GM12878 (cell line): ENCODE results near the gene NIPAL3.

Experiments
- EP300 ChIP-seq, 2 experiments: fragments of 150-350 bp in 1 of 2; IDR thresholded peaks; 2 replicates each; pipeline ENCODE4 v1.6.1; 2011 to 2012; ENCODE audit warnings: low read depth in 2 of 2, low read length in 2 of 2, borderline replicate concordance in 1 of 2, improper control_type of control experiment in 1 of 2, inconsistent platforms in 1 of 2; ENCODE audit not compliant: control insufficient read depth in 1 of 2
- JUND ChIP-seq: IDR thresholded peaks from 2 replicates; pipeline ENCODE4 v1.6.1; 2012; ENCODE audit warnings: low read depth, mild to moderate bottlenecking, low read length, improper control_type of control experiment, moderate library complexity
- KAT2A ChIP-seq: conservative IDR thresholded peaks from 2 replicates; pipeline ENCODE4 v1.6.1; 2011; ENCODE audit warnings: low read depth, low read length; ENCODE audit not compliant: control insufficient read depth
- MEF2A ChIP-seq: IDR thresholded peaks from 2 replicates; pipeline ENCODE4 v1.6.1; 2011; ENCODE audit warnings: low read depth, mild to moderate bottlenecking, low read length, moderate library complexity; ENCODE audit not compliant: insufficient read depth
- POLR2A ChIP-seq: IDR thresholded peaks from 2 replicates; pipeline ENCODE4 v1.6.1; 2011; ENCODE audit warnings: low read depth, mild to moderate bottlenecking, low read length
- POLR2AphosphoS5 ChIP-seq: IDR thresholded peaks from 2 replicates; pipeline ENCODE4 v1.6.1; 2011; ENCODE audit warnings: mild to moderate bottlenecking, low read length, inconsistent platforms
- STAT1 ChIP-seq: fragments of 450-650 bp; conservative IDR thresholded peaks from 2 replicates; pipeline ENCODE4 v1.6.1; 2014; ENCODE audit warnings: antibody characterized with exemption, mild to moderate bottlenecking
- TAF1 ChIP-seq: IDR thresholded peaks from 2 replicates; pipeline ENCODE4 v1.6.1; 2011; ENCODE audit warnings: mild to moderate bottlenecking, low read depth, low read length, borderline replicate concordance
- TCF3 ChIP-seq: IDR thresholded peaks from 2 replicates; pipeline ENCODE4 v1.6.1; 2012; ENCODE audit warnings: low read depth, mild to moderate bottlenecking, low read length, borderline replicate concordance; ENCODE audit not compliant: insufficient read depth
- TF ChIP-seq, protein P1 (sequence below), 3 experiments: IDR thresholded peaks in 2 of 3; conservative IDR thresholded peaks in 1 of 3; 2 replicates each; pipeline ENCODE4 v1.5.1; 2011; ENCODE audit warnings: low read depth in 3 of 3, low read length in 3 of 3, mild to moderate bottlenecking in 3 of 3, control low read depth in 2 of 3, moderate library complexity in 2 of 3, inconsistent platforms in 1 of 3, mixed read lengths in 1 of 3; ENCODE audit not compliant: control insufficient read depth in 2 of 3, insufficient read depth in 1 of 3; ENCODE audit errors: extremely low read depth in 1 of 3

DNA sequence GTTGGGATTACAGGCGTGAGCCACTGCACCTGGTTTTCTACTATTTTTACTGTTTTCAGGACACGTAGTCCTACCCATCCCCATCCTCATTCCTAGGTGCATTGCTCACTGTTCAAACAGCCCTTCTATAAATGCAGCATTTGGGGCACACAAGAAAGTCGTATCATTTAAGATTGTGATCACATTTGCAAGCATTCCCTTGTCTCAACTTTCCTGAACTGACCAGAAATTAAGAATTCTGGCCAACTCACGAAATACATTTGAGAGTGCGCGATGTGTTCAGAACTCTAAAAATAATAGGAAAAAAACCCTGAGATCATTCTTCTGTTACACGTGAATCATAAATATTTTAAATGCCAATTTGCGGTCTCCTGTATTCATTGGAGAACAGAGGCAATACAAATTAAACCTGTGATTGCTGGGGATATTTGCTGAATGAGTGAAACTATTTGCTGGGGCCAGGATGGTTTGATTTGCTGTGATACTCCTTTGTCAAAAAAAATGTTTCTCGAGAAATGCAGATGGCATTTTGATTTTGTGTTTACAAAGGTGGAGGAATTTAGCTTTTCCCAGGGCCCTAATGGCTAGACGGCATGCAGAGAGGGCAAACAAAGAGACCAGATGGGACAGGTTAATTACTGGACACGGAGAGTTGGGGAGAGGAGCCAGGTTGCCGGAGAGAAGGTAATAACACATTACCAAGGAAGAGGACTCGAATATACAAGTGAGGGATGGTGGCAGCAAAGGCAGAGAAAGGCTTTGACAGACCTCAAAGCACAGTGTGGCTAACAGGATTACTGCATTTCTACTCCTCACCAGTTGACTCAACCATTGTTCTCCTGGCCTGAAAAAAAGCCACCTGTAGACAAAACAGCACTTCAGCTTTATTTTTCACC, 40.5 kb upstream of the NIPAL3 start:
- TF ChIP-seq TCF3 (no peak), POLR2A (no peak), JUND (no peak), TAF1 (no peak), MEF2A (no peak), EP300 (IDR thresholded peaks at IDR 0.05; ENCODE audit: borderline replicate concordance in 1 of 2, control insufficient read depth in 1 of 2, low read depth in 2 of 2, low read length in 2 of 2) (no peak), STAT1 (no peak), POLR2AphosphoS5 (no peak), KAT2A (no peak)
- TF ChIP-seq, protein P1, sequence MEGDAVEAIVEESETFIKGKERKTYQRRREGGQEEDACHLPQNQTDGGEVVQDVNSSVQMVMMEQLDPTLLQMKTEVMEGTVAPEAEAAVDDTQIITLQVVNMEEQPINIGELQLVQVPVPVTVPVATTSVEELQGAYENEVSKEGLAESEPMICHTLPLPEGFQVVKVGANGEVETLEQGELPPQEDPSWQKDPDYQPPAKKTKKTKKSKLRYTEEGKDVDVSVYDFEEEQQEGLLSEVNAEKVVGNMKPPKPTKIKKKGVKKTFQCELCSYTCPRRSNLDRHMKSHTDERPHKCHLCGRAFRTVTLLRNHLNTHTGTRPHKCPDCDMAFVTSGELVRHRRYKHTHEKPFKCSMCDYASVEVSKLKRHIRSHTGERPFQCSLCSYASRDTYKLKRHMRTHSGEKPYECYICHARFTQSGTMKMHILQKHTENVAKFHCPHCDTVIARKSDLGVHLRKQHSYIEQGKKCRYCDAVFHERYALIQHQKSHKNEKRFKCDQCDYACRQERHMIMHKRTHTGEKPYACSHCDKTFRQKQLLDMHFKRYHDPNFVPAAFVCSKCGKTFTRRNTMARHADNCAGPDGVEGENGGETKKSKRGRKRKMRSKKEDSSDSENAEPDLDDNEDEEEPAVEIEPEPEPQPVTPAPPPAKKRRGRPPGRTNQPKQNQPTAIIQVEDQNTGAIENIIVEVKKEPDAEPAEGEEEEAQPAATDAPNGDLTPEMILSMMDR (IDR thresholded peaks at IDR 0.05 in 2 of 3, conservative IDR thresholded peaks at IDR 0.05 in 1 of 3; ENCODE audit: control insufficient read depth in 2 of 3, extremely low read depth in 1 of 3, insufficient read depth in 1 of 3, low read depth in 3 of 3, low read length in 3 of 3) = no peak
